ENCODE measurements around the gene FLT3.

The FLT3 gene

DNA sequence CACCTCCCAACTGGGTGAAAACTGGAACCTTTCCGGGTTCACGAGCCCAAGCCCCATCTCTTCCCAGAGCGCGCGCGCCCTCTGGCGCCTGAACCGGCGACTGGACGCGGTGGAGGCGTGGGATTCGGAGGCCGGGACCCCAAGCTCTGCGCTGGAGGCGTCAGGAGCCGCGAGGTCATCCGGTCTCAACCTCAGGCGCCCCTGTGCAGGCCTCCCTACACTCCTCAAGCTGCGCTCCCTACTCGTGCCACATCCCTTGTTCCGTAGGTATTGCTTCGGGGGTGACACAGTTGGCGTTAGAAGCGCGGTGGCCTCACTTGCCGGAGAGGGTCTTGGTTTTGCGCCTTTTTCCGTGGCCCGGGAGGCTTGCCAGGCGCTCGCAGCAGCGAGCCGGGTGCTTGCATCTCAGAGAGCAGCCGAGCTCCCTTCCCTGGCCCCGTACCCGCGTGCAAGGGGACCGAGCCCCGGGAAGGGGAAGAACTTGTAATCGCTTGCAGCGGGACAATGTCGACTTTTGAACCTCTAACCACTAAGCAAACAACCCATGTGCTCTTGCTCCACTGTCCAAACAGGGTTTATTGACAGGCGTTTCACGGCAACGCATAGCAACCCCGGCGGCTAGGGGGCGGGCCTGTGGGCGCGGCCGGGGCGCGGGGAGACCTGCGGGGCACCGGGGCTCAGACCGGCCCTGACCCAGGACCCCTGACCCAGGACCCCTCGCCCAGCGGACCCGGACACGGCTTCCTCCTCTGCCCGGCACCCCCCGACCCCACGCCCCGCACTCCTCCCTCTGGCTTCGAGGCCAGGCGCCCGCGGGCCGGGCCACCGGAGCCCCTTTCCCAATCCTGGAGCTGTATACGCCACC, 139.8 kb downstream of the FLT3 start:
- DNase-seq (ENCODE audit: low spot score) = peak; percentile 55

GRCh38 chr13:27959976-27960361, 140.4 kb downstream of the FLT3 start:
- no peak for DNase-seq (ENCODE audit: low spot score)

GRCh38 chr13:27956576-27957300, 143.6 kb downstream of the FLT3 start:
- DNase-seq (ENCODE audit: low spot score) = no peak

- no peak for DNase-seq (ENCODE audit: low spot score)
These were observed 145.3 kb downstream of the FLT3 start for GRCh38 chr13:27955014-27955591.

- DNase-seq (ENCODE audit: low spot score) = peak; percentile 23
These were observed 145.9 kb downstream of the FLT3 start for GRCh38 chr13:27954406-27954851.

DNA sequence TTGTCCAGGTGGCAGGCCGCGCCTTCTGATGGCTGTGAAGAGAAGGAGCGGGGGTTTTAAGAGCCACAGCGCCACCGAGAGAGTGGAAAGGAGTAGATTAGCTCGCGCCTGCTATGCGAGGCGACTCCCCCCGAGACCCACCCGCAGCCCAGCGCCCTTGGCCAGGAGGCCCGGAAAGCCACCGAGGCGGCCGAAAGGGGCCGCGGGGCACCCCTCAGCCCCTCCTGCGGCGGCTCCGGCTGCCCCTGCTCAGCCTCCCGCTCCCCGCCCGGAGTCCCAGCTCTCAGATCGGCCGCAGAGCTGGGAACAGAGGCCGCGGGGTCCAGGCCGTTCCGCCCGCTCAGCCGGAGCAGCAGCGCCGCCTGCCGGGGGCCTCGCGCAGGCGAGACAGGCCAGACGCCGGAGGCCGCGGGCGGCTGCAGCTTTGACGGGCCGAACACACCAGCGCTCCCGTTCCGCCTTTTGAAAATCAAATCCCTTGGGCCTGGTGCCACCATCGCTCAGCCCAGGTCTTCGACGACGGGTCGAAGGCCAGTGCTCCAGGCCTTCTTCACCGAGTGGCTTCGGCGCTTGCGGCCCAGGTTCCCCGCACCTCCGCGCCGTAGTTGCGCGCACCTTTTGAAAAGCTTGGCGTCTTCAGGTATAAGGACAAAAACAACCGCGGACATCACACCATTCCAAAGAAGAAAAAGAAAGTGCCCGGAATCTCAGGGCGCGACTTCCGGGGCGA, 146.5 kb downstream of the FLT3 start:
- DNase-seq (ENCODE audit: low spot score) = peak; percentile 93

Measured in AG08396 (cell line).